GM21717 (cell line): ENCODE data around the gene NDUFS4.
A peak's percentile ranks its signal among the peaks of the same experiment; 100 is the strongest.
"Not testable (repeated sequence)": the region's sequence is repeated elsewhere in the genome, so short reads cannot be mapped to it uniquely, and the experiment has no call there.

Experiments
- ATAC-seq: cut with Tn5 transposase; IDR thresholded peaks from one replicate; pipeline ENCODE4 v1.9.1; 2021; ENCODE audit warnings: mild to moderate bottlenecking, moderate library complexity; ENCODE audit not compliant: unreplicated experiment

Gene NDUFS4

GRCh38 chr5:53560506-53561191 is at the start of gene NDUFS4:
NDUFS4 (plus strand) TSS chr5:53560639; CDS start chr5:53560663, 24 bp downstream.
- ATAC-seq = peak; percentile 94

- no peak for ATAC-seq
Observed at GRCh38 chr5:53512539-53512938, 47.9 kb upstream of the NDUFS4 start.

- no peak for ATAC-seq
Observed at GRCh38 chr5:53515988-53516387, 44.5 kb upstream of the NDUFS4 start.

GRCh38 chr5:53520813-53521212 is 39.6 kb upstream of the NDUFS4 start:
- ATAC-seq = no peak

GRCh38 chr5:53537711-53538110 is 22.7 kb upstream of the NDUFS4 start:
- no peak for ATAC-seq

GRCh38 chr5:53540739-53541138 is 19.7 kb upstream of the NDUFS4 start:
- ATAC-seq = not testable (repeated sequence)

- ATAC-seq = no peak
Observed at GRCh38 chr5:53541859-53542258, 18.6 kb upstream of the NDUFS4 start.

- ATAC-seq = no peak
Observed at GRCh38 chr5:53542926-53543325, 17.5 kb upstream of the NDUFS4 start.

GRCh38 chr5:53543401-53543800 is 17.0 kb upstream of the NDUFS4 start:
- no peak for ATAC-seq

- ATAC-seq = no peak
Observed at GRCh38 chr5:53545744-53546143, 14.7 kb upstream of the NDUFS4 start.

- ATAC-seq = no peak
Observed at GRCh38 chr5:53547226-53547625, 13.2 kb upstream of the NDUFS4 start.

GRCh38 chr5:53548501-53548900 is 11.9 kb upstream of the NDUFS4 start:
- ATAC-seq = not testable (repeated sequence)

GRCh38 chr5:53549792-53550191 is 10.6 kb upstream of the NDUFS4 start:
- ATAC-seq = no peak

- no peak for ATAC-seq
Observed at GRCh38 chr5:53552561-53552960, 7.9 kb upstream of the NDUFS4 start.

- no peak for ATAC-seq
Observed at GRCh38 chr5:53554444-53554843, 6.0 kb upstream of the NDUFS4 start.

- ATAC-seq = no peak
Observed at GRCh38 chr5:53555160-53555559, 5.3 kb upstream of the NDUFS4 start.

GRCh38 chr5:53556001-53556400 is 4.4 kb upstream of the NDUFS4 start:
- ATAC-seq = no peak

GRCh38 chr5:53557386-53557785 is 3.1 kb upstream of the NDUFS4 start:
- no peak for ATAC-seq

- ATAC-seq = no peak
Observed at GRCh38 chr5:53558966-53559365, 1.5 kb upstream of the NDUFS4 start.

- peak; percentile 5 for ATAC-seq
Observed at GRCh38 chr5:53560028-53560427, 411 bp upstream of the NDUFS4 start.

- no peak for ATAC-seq
Observed at GRCh38 chr5:53568401-53568800, 8.0 kb downstream of the NDUFS4 start.

- no peak for ATAC-seq
Observed at GRCh38 chr5:53568871-53569270, 8.4 kb downstream of the NDUFS4 start.

- no peak for ATAC-seq
Observed at GRCh38 chr5:53569453-53569852, 9.0 kb downstream of the NDUFS4 start.
